Activated T-cell treated with anti-CD3 and anti-CD28 coated beads, Interleukin-2, amount 50 U/mL, for 48 hours (primary cell): ENCODE measurements around the gene RASGRF2.

Source experiments
- DNase-seq, 2 experiments: peaks; one replicate each; pipeline ENCODE4 v3.0.0-alpha.2; 2020

Gene RASGRF2

GRCh38 chr5:80987078-80987766, 27.1 kb downstream of the RASGRF2 start:
- DNase-seq: no peak

- DNase-seq: no peak
These were observed 28.3 kb downstream of the RASGRF2 start for GRCh38 chr5:80988419-80988935.

- no peak for DNase-seq
These were observed 29.7 kb downstream of the RASGRF2 start for GRCh38 chr5:80989883-80990282.

DNA sequence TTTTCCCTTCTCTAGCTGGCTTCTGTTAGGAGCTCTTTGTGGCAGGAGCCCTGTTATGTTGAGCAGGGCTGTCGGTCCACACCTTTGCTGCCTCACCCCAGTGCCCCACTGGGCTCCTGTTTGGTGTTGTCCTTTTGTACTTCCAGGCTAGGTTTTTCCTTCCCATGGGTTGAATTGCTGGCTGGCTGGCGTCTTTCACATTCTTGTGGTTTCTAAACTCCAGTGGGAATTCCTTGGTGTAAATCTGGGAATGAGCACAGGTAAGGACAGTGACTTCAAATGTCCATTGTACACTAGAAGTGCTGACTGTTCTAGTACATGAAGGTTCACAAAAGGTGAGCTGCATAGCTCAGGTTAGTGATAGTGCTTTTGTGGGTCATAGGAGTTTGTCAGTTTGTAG, 30.4 kb downstream of the RASGRF2 start:
- DNase-seq: no peak

GRCh38 chr5:80990971-80991370, 30.8 kb downstream of the RASGRF2 start:
- DNase-seq: no peak

GRCh38 chr5:80995908-80996307, 35.7 kb downstream of the RASGRF2 start:
- DNase-seq: no peak

DNA sequence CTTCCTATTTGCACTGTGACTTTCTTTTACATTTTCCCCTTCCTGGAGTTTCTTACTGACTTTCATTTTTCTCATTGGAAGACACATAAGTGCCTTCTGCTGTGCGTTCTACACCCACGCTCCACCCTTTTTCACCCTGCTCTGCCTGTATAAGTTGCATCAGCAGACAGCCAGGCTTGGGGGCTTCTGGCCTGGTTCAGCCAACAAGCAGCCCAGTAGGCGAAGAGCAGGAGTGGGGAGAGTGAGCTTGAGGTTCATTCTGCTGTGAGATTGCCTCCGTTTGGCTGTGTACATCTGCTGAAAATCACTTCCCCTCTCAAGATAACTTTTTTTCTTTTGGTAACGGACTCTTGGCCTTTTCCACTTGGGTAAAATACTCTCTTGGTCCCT, 38.4 kb downstream of the RASGRF2 start:
- DNase-seq: peak; percentile 58 to 65

- DNase-seq: no peak
These were observed 43.7 kb downstream of the RASGRF2 start for GRCh38 chr5:81003811-81004386.

GRCh38 chr5:81005708-81006107, 45.5 kb downstream of the RASGRF2 start:
- no peak for DNase-seq

DNA sequence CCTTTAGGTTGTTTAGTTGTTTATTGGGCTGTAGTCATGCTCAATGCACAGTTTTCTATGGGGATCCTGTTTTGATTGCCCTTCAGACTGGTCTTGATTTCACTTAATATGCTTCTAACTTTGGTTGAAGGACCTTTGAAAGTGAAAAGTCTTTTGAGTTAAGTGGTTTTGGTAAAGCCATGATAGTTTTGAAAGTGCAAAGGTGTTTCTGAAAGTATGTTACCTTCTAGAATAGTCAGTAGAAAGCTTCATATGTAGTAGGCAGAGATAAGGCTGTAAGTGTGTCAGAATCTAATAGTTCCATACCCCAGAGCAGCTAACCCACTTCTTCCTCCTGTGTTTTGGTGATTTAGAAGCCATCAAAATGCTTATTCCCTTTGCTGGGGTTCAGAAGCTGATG, 46.1 kb downstream of the RASGRF2 start:
- no peak for DNase-seq

DNA sequence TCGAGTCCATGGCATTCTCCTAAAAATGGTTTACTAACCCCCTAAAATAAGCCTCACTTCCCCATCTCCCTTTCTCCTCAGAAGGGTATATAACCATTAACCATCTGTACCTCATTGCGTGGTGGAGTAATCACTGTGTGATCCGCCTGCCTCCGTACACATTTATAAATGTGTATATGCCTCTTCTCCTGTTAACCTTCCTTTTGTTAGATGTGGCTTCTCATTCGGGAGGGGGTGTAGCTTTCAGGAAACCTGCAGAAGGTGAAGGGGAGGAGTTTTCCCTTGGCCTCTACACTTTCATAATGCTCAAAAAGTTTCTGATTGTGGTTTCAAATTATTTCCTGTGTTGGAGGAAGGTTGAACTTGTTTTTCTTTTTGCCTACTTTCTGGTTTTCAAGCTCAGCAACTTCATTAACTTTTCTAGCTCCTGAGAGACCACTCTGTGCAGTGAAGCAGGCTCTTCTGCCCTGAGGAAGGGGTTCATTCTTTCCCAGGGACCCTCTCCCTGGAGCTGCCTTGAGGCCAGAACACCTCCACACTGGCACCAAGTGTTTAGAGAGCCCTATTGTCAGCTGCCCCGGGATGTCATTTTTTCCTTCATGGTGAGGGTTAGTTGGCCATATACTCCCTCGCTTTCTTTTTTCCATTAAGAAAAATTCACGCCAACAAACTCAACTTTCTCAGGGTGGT, 46.9 kb downstream of the RASGRF2 start:
- DNase-seq: peak; percentile 60 to 61

- peak; percentile 63 to 65 for DNase-seq
These were observed 47.5 kb downstream of the RASGRF2 start for GRCh38 chr5:81007637-81008027.

DNA sequence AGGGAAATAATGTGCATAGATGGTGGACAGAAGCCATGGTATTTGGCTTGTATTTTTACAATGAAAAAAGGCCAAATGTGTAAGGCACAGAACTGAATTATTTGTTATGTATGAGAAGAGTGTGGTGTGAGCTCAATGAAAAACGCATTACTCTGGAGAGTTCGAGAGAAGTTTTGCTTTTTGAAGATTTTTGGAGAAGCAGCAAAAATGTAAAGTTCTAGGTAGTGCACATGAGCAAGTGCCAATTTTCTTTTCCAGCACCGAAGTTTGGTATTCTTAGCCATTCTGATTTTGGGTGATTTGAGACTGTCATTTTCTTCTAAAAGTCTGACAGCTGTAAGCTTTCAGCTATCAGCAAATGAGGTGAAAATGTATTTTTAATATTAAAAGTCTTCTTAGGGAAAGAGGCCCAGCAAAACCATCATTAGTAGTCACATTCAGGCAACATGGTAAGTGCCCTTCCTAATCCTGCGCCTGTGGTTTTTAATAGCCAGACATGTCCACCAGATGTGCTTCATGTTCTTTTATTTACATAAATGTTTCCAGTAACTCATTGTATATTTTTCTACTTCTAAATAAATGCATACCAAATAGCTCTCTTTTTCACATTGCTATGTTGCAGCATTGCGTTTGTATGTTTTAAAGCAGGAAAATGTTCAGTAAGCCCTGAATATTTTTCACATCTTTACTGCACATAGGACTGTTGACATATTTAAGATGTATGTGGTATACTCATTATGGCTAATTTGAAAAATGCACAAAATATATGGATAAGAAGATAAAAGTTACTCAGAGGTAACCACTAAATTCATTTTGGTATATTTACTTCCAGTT, 50.4 kb downstream of the RASGRF2 start:
- DNase-seq: no peak

GRCh38 chr5:81014348-81014747, 54.2 kb downstream of the RASGRF2 start:
- no peak for DNase-seq

DNA sequence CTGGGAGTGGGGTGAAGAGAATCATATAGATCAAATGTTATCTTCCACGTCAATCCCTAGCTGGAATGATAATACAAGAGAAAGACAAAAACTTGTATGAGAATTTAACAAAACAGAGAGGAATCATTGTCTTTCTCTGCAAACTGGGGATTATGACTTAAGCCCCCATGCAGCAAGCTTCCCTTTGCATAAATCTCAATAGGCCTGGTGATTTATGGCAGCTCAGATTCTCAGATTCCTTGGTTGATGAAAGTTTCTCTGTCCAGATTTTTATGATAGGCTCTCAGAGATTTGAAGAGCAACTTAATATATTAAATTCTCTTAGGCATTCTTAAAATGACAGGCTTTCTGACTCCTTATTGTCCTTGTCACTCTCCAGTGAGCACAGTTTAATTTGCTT, 56.0 kb downstream of the RASGRF2 start:
- DNase-seq: no peak

DNA sequence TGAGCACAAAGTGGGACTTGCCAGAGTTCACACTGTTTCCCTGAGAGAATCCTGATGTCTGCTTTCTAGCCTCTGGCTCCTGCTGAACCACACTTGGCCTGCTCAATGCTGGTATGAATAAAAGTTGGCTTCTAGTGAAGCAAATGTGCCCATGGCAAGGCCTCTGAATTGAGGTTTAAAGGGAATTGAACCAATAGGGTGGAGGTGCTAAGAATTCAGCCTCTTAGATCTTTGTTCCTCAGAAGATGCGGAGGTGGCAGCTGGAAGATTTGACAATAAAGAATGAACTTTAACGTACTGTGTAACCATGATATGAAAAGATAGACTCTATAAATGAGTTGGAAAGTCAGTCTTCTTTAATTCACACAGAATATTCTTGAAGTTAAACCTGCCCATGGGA, 57.2 kb downstream of the RASGRF2 start:
- DNase-seq: peak in 1 of 2 experiments; percentile 49

DNA sequence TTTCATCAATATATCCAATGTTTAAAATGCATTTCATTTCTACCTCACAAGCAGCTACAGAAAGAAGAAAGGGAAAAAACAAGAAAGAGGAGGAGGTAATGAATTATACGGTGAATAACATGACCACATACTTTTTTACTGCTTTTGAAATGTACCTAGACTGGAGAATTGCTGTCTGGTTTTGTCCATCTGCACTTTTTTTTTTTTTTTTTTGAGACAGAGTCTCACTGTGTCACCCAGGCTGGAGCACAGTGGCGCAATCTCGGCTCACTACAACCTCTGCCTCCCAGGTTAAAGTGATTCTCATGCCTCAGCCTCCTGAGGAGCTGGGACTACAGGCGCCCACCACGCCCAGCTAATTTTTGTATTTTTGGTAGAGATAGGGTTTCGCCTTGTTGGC, 58.4 kb downstream of the RASGRF2 start:
- DNase-seq: peak; percentile 59 to 62

DNA sequence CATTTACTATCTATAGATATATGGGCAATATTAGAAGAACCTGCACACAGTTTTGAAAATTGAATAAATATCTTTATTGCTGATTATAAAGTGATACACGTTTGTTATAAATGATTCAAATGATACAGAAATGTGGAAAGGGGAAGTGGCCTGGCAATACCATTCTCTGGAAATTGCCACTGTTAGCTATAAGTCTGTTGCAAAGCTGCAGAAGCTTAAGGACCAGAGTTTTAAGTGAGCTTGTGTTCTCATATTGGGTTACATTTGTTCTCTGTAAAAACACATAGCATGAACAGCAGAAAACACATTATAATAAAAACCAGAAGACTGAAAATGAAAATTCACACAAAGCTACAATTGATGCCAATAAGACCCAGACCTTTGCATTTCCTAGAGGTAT, 59.6 kb downstream of the RASGRF2 start:
- no peak for DNase-seq

GRCh38 chr5:81020478-81021167, 60.5 kb downstream of the RASGRF2 start:
- no peak for DNase-seq

GRCh38 chr5:81021486-81021885, 61.3 kb downstream of the RASGRF2 start:
- no peak for DNase-seq

DNA sequence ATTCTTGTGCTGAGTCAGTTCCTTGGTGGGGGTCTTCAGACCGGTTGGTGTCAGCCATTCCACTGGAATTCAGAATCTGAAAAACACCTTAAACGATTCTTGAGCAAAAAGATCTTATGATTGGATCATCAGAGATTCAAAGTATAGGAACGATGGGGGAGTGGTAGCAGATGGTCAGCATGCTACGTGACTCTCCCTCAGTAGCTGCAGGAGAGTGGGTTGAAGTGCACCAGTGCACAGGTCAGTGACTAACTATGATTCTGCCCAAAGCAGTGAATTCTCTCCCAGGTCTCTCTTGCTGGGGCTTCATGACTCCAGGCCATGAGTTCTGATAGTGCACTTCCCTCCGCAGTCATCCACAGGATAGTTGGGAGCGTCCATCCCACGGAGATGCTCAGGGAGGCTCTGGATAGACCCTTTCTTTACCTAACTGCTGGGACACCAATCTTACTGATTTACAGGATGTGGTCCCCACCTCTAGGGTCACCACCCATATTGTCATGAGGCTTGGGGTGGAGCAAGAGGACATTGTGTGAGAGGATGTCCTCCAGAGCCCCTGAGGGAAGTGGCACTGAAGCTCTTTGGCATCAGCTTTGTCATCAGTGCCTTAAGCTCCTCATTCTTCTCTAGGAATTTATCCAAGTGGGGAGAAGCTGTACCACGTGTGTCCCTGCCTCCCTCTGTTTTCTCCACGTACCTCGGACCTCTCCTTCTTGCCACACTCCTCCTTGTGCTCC, 62.0 kb downstream of the RASGRF2 start:
- no peak for DNase-seq

GRCh38 chr5:81022688-81023084, 62.5 kb downstream of the RASGRF2 start:
- DNase-seq: no peak
